Head of caudate nucleus (tissue), 42 donors: ENCODE data around the gene THSD4.

Experiments used
- DNase-seq, 42 donors: peaks; one replicate each; pipeline versions ENCODE4 v3.0.0 to v3.0.0-alpha.2; 2020 to 2021; ENCODE audit warnings: mixed read lengths in 7 of 42
- intact Hi-C: fragments of 100-400 bp; cut with DNase I; formaldehyde crosslinking; loops from one replicate; pipeline ENCODE4 v1.15.0; 2022

THSD4 gene

DNA sequence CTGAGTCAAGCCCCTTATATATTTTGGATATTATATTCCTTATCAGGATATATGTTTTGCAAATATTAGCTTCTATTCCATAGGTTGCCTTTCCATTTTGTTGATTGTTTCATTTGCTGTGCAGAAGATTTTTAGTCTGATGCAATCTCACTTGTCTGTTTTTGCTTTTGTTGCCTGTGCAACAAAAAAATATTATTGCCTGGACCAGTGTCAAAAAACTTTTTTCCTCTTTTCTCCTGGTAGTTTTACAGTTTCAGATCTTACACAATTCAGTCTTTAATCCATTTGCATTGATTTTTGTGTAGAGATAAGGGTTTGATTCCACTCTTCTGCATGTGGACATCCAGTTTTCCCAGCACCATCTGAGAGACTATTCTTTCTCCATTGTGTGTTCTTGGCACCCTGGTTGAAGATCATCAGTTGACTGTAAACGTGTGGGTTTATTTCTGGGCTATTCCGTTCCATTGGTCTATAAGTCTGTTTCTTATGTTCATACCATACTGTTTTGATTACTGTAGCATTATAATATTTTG, 466.2 kb downstream of the THSD4 start:
- DNase-seq = no peak
- intact Hi-C loops = no loop called here

DNA sequence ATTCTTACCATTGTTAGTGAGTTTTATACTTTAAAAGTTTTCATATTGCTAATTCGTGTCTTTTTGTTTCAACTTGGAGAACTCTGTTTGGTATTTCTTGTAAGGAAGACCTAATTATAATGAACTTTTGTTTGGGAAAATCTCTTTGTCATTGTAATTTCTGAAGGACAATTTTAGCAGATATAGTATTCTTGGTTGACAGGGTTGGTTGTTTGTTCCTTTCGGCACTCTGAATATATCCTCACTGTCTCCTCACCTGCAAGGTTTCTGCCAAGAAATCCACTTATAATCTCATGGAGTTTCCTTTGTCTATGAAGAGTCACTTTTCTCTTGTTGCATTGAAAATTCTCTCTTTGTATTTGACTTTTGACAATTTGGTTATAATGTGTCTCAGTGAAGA, 469.9 kb downstream of the THSD4 start:
- intact Hi-C loops = no loop called here

DNA sequence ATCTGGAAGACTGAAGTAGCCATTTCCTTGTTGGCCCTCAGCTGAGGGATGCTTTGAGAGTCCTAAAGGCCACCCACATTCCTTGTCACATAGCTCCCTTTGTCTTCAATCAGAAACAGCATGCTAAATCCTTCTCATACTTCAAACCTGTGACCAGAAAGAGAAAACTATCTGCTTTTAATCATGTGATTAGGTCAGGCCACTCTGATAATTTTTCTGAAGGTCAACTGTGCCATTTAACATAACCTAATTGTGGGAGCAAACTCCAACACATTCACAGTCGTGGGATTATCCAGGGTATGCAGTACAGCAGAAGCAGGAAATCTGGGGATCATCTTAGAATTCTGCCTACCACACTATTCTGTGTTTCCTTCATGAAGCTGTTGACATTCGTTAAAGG, 471.2 kb downstream of the THSD4 start:
- DNase-seq = no peak
- intact Hi-C loops = no loop called here

More for the DNA sequence above, 469.9 kb downstream of the THSD4 start:
- no peak for DNase-seq

DNA sequence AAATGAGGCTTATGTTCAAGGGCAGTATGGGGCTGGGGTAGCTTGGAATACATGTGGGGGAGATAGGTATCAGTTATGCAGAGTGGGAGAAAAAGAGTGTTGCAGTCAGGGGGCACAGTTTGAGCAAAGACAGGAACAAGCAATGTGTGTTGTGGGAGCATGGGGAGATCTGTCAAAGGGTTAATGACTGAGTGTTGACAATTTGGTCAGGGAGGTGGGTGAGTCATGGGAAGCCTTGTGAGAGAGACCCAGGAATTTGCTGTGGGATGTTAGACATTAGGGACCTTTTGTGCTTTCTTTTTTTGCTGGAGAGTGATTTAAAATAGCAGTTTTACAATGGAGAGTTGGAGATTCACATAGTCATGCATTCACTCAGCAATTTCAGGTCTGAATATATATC, 473.5 kb downstream of the THSD4 start:
- intact Hi-C loops = no loop called here
- DNase-seq = no peak

DNA sequence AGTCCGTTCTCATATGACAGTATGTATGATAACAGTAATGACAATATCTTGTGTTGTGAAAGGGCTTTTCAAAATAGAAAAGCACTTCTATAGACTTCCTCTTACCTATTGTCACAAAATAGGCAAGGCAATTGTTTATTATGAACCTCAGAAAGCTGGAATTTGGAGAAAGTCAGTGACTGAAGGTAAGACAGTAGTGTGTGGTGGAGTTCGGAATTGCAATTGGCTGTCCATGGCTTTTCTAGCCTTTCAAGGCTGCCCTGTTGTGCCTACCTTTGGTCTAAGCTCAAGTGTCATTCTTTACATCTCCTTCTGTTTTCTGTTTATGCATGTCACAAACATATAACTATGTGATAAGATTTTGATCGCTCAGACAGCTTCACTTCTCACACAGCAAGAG, 475.8 kb downstream of the THSD4 start:
- no peak for DNase-seq
- intact Hi-C loops = no loop called here

DNA sequence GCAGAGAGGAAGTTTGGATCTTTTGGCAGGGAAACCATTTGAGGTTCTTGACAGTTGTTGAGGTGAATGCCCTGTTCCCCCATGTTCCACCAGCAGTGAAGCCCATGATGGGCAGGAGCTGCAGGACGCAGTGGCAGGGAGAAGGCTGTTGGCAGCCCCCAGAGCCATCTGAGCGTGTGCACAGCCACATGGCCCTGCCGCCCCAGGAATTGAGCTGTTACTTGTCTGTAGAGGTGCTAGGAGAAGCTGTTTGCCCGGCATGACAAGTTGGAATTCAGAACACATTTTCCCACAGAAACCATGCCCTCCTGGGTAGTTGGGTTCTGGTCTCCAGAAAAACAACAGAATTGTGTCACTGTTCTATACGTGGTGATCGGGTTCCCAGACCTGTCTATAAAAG, 476.9 kb downstream of the THSD4 start:
- intact Hi-C loops = no loop called here
- DNase-seq = no peak

DNA sequence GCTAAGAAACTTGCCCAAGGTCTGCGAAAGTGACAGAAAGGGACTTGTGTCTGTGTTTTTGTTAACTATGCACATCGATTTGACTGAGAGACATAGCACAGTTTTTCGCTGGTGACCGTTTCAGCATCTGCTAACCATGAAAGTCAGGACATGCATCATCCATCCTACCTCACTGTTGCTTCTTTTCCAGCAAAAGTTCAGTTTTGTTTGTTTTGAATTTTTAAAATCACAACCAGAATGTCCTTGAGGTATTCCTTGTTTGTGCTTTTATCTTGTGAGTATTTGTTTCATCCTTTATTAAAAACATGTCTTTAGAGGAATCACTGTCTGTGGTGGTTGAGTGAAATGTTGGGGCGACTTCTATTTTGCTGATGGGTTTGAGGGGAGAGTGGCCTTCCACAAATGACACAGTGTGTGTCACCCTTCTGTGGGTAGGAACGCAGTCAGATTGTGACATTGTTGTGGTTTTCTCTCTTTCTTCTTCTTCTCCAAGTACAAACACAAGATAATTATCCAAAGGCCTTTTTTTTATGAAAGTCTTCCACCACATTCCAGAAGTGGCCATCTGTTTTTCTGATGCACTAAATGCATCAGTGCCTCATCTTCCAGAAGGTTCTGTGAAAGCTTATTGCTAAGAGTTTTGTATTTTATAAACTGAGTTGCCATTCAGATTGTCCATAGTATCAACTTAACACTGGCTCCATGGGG, 480.7 kb downstream of the THSD4 start:
- intact Hi-C loops = no loop called here

DNA sequence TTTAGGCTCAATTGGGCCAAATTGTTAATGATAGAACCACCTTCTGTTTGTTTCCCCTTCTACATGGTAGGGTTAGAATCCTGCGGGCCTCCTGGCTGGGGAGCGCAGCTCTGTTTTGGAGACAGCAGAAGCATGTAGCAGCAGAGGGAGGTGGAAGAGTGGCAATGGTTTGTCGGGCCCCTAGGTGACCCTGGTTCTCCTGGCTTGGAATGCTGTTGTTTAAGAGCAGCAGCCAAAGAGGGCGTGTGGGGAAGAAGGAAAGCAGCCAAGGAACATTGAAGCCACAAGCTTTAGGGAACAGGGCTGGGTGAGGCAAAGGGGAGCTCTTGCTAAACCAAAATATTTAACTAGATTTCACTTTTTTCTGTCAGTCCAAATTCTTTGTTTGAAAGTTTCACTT, 481.4 kb downstream of the THSD4 start:
- peak in 26 of 42 donors; percentile 3 to 59 (median 33) for DNase-seq

More for the DNA sequence above, 480.7 kb downstream of the THSD4 start:
- no peak for DNase-seq

DNA sequence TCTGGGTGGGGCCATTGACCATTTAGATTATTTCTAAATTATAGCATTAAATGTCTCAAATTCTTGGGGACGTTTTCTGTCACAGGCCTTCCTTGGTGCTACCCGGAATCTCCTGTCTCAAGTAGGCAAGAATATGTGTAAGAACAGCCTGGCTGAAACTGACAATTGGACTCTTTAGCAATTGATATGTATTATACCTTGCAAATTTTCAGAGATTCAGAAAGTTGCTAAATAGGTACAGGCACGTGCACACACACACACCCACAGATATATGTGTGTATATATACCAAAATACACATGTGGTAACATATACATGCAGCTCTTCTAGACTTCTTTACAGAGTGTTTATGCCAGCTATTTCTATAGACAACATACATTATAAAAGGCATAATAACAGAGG, 481.9 kb downstream of the THSD4 start:
- intact Hi-C loops = no loop called here
- DNase-seq = no peak

More for the DNA sequence above, 481.4 kb downstream of the THSD4 start:
- intact Hi-C loops = no loop called here

DNA sequence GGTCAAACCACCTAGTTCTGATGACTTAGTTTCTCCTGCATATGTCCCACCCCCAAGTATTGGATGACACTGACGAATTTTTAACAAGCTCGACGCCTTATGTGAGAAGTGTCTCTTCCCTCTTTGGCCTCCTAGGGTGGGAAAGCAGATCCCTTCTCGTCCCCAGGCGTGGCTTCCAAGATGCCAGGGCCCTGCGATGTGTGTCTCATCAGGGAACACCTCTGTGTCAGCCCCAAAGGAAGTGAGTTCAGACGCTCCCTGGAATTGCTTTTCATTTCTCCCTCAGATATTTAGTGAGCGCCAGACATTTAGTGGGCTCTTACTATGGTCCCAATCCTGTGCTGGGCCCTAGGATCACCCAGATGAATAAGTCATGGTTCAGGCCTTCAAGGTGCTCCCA, 482.4 kb downstream of the THSD4 start:
- no peak for DNase-seq
- intact Hi-C loops = no loop called here

DNA sequence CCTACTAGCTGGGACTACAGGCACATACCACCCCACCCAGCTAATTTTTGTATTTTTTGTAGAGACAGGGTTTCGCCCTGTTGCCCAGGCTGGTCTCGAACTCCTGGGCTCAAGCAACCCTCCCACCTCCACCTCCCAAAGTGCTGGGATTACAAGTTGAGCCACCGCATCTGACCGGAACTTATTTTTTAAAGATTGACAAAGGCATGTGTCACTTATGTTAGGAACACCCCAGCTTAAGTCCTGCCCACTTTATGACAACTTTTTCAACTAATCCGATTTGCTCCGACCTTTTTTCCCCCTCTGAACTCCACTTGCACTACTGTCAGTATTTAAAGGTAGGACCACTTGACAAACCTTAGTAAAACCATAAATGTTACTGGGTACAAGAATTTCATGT, 483.5 kb downstream of the THSD4 start:
- DNase-seq = no peak
- intact Hi-C loops = no loop called here

DNA sequence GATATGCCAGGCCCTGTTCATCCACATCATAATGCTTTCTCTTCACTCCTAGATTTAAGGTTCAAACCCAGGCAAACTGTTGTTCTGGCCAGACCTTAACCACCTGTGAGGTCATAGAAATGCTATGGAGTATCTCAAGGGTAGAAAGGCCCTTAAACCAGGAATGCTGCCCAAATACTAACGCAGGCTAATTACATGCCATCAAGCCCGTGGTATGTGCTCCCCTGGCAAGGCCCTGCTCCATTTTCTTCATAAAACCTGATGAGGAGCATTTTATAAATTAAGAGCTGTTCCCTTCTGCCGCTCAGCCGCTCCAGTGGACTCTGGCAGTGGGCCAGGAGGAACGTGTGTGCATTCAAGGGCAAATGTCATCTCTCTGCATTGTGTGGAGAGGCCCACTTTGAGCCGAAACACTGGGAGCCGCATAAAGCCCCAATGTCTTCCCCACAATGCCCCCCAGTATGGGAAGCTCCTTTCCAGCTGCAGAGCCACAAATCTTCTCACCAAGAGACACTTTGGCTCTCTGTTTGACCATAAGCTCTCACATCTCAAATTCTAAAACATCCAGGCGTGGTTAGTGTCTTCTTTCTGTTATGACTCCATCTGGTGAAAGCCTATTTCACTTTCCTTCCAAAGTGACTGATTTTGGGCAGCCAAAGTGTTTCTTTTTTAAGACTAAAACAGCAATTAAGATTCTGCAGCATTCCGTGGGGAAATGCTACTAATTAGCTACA, 484.3 kb downstream of the THSD4 start:
- intact Hi-C loops = no loop called here
- peak in 2 of 42 donors; percentile 5 to 28 for DNase-seq

DNA sequence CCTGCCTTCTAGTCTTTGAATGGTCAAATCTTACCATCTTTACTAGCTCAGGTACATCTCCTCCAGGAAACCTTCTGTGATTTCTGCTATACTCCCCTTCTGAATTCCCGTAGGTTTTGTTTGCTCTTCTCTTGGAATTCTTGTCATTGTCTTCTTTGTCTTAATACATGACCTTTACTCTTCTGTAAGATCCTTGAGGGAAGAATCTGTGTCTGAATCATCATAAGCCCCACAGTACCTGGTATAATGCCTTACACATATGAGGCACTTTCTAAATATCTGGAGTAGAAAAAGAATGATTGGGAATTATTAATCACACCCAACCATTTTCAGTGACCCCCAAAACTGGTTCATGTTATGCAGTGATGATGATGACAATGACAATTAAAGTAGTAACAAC, 485.0 kb downstream of the THSD4 start:
- DNase-seq = no peak
- intact Hi-C loops = no loop called here

DNA sequence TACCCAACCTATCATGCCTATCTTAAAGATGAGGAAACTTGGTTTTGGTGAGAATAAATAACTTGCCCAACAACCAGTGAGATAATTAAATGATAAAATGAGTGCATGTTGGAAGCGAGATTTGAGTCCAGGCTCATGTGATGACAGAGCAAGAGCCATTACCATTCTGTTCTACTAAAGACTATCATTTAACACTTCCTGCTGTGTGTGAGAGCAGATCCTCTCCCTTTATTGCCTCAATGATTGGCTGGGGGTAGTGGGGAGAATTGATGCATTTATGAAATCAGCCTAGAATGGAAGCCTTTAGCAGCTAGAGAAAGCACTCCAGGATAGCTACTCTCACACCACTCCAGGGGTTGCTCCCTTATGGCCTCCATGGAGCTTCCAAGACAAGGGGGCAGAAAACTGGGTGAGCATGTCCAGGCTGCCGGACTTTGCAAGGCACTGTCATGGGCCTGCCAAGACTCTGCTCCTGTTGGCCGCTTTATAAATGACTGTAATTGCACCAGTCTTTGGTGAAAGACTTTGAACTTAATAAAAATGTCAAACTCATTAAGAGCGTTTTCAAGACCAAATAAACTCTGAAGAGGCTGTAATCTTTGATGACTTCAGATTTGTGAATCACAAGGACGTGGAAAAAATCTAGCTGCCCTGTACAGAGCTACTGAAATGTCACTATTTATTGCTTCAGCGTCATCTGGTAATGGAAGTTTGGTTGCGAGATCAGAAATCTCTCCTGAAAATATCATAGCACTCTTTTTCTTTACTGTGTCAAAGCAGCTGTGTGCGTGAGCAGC, 486.0 kb downstream of the THSD4 start:
- DNase-seq = peak in 9 of 42 donors; percentile 9 to 49 (median 17)
- intact Hi-C loops = no loop called here

DNA sequence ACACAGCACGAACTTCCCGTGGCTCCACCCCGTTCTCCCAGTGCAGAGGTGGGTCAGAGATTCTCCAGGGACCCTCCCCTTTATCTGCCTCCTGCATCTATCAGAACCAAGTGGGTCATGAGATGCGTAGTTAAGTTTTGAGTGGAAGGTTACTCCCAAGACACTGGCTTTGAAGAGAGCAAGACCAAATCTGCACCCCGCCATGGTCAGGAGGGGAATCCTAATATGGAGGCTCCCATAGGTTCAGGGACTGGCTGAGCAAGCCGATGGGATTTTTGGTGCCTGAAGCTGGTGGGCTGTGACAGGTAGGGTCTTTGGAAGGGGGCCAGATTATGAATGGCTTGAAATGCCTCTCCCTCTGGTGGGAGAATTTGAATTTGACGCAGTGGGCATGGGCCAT, 488.1 kb downstream of the THSD4 start:
- intact Hi-C loops = no loop called here
- no peak for DNase-seq

DNA sequence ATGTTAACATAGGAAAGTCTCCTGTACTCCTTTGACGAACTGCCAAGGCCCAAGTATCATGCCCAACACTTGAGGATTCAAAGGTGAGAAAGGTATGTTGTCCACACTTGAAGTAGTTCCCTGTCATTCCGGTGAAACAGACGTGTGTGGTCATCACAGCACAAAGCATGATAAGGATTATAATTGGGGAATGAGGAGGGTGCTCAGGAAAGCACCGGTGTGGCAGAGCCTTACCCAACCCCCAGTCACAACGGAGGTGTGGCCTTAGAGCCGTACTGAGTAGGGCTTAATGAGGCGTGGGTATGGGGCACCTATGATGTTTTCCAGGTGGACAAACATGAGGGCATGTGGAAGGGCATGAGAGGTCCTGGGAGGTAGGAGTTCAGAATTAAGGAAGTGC, 492.1 kb downstream of the THSD4 start:
- DNase-seq = no peak
- intact Hi-C loops = no loop called here

DNA sequence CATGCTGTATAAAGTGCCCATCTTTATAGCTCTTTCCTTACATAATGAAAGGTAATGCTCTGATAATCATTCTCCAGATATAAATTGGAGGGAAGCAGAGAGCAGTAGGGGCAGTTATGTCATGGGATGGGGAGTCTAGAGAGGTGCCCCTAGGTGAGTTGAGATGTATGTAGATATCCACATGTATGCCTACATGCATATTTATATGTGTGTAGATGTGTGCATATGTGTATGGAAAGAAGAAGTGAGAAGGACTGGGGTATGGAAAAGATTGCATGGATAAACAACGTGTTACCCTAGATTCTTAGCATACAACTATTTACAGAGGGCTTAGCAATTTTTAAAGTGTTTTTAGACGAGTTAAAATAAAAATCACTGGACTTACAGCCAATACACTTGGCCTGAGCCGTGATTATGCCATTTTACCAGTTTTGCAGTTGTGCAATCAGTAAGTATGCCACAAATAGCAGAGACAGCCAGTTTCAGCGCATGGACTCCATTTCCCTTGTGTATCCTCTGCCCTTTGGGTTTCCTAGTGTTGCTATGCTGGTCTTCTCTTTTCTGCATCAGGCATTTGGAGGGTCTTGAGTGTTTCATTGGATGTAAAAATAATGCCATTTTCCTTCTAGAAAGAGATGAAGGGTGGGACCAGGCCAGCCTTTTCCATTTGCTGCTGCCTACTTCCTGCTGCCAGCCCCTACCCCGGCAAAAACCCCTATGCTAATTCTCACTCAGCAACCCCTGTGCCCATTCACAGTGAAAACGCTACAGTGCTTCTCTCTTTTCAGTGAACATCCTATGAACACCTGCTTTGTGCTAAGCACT, 495.7 kb downstream of the THSD4 start:
- DNase-seq = no peak
- intact Hi-C loops = no loop called here

DNA sequence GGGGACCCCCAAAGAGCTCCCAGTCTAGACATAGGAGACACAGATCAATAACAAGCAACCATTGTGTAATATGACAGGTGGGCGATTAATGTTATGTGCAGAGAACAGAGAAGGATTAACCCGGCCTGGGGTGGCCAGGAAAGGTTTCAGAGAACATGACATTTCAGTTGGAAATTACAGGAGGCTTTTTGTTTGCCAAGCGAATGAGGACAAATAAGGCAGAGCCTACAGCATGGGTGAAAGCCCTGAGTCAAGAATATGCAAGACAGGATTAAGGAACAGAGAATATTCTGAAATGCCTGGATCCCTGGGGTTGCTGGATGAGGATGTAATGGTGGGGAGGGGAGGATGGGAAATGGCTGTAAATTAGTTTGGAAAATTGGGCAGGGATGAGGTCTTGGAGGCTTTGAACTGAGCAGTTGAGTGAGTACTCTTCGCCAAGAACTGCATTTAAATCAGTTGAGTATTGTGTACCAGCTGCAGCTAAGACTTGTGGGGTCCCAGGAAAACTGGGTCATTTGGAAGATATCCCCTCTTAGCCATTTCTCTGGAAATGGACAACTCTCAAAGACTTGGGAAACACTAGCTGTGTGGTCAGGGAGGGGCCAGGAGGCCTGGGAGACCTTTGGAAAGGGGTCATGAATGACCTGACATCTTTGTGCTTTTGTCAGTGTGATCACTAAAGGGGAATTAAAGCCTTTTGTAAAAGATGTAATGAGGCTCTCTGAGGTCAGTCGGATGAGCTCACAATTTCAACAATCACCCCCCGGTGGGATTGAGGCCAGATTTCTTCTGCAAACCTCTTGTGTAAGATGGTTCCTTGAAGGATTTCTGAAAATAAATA, 496.5 kb downstream of the THSD4 start:
- intact Hi-C loops = no loop called here
- DNase-seq = peak in 1 of 42 donors; percentile 12
